ENCODE data around the gene CD164L2. TPM values are rescaled to one million over a fixed set of nuclear protein-coding genes. Genes with fewer than 3 reads are reported as not detected.
"Not testable (repeated sequence)": the region's sequence is repeated elsewhere in the genome, so short reads cannot be mapped to it uniquely, and the experiment has no call there.

CD164L2 gene
- not detected for total RNA-seq

DNA sequence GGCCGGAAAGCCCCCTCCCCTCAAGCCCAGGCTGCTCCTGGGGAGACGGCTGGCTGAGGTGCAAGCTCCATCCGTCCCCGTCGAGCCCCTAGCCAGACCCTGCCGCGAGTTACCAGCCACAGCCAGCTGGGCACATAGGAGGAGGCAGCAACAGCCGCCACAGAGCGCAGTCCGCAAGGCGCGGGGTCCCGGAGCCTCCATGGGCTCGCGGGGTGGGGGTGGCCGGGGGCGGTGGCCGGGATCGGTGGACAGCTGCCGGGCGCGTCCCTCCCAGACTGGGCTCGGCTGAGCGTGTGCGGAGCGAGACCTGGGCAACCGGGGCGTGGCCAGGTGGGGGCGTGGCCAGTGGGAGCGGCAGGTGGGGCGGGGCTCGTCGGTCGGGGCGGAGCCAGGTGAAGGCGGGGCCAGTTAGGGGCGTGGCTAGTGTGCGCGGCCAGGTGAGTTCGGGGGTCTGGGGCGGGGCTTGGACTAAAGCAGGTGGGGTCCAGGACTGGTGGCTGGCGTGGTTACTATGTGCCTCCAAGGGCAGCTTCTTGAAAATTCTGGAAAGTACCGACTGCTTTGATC lies at the start of gene CD164L2:
Gene CD164L2 (minus strand): TSS at position 295 of the 567 bp plus-strand sequence. CDS start 94 bp downstream, at position 201.
- no peak for DNase-seq

DNA sequence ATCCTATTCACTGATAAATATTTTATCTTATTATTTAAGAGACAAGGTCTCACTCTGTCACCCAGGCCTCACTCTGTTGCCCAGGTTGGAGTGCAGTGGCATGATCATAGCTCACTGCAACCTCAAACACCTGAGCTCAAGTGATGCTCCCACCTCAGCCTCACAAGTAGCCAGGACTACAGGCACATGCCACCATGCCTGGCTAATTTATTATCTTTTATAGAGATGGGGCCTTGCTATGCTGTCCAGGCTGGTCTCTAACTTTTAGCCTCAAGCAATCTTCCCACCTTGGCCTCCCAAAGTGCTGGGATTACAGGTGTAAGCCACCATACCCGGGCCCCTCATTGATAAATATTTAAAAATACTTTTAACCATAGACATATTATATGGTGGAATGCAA lies 49.6 kb upstream of the CD164L2 start:
- DNase-seq: not testable (repeated sequence)

DNA sequence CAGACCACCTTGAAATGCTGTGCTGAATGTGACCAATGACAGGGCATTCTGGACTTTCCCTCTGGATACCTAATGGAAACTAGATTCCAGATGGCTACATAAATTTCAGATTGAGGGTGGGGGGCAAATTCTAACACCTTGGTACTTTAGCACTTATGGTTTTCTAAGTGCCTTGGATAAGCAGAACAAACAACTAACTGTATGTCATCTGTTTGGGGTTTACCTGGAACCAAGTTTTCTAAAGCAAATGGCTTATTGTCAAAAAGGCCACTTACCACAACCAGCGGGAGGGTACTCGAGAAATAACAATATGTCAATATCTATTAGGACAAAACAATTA lies 48.4 kb upstream of the CD164L2 start:
- DNase-seq: no peak

DNA sequence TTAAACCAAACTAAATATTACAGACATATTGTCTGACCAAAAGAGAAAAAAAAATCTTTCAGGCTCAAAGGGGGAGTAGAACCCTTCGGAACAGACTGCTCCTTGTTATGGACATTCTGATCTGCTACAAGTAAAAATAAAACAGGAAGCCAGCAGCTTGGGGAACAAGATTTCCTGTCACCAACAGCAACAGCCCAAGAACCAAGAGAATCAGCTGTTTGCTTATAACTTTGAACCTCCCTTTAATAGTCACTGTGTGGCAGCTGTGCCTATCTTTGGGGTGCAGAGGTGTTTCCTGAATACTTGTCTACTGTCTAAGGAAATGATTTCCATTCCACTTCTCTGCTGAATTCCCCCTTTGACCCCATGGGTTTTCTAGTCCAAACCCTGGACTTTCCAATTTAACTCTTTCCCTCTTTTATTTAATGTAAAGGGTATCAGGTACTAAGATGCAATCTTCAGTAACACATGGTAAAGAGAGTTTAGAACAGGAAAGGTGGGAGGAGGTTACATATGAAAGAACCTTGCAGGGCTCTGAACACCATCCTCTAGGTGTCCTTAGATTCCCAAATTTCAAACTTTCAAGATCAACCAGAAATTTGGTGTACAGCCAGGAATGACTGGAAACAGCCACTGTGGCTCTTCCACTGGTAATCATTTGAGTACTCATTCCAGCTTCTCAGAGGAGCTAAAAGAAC lies 47.9 kb upstream of the CD164L2 start:
- peak; percentile 4 for DNase-seq

DNA sequence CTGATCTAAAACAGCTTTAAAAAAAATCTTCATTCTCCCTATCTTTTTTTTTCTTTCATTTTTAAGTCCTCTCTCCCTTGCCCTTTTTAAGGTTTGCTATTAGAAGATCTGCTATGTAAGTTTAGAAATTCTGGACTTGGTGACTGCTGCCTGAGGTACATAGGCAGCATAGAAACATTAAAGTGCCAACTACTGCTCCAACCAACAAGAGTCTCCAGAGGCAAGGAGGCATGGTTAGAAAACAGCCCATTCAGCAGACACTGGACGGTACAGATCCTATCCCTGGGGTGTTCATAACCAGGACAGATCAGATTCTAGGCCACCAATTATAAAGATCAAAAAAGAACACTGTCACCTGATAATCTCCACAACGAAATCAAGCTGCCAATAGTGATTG lies 45.9 kb upstream of the CD164L2 start:
- DNase-seq: no peak

DNA sequence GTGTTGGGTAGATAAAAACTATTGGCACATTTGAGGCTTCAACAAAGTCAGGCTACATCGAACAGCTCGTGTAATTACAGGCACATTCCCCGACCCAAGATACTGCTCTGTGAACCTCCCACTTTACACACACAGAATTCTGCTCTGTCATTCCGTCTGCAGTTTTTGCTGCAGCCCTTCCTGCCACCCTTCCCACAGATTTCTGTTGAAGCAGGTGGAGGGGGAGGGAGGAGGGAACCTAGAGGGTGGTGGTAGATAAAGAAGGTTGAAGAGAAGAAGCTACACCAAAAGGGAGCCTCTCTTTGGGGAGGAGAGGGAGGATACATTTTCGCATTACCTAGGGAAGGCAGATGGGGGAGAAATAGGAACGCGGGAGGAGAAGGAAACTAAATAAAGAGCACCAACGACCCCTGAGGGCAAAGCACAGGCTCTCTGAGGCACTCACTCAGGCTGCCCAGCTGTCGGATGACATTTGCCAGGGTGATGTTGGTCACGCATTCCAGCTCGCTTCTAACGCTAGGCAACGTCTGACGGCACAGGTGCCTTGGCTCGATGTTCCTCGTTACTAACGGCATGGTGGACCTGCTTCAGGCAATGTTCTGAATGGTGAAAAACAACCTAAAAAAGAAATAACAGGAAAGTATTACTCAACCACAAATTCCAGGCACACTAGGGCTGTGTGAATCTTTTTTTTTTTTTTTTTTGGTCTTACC lies 45.3 kb upstream of the CD164L2 start:
- DNase-seq: no peak

DNA sequence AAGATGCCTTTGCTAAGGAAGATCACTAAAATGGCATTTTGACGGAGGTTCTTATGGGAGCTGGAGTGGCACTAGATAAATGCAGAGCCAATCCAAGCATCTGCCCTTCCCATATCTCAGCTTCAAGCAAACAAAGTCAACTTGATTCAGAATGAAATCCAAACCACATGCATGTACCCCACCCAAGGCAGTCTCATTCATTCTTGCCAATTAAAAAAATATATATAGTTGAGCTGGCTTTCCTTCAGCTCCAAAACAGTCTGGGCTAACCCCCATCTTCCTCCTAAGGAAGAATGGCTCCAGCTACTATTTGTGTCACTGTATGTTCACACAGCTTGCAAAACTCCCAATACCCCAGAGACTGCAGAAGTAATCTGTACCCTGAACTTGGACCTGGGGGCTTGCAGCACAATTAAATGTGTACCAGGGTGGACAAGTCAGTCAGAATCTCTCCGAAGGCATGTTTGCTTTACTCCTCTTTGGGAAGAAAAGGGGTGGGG lies 44.7 kb upstream of the CD164L2 start:
- no peak for DNase-seq

DNA sequence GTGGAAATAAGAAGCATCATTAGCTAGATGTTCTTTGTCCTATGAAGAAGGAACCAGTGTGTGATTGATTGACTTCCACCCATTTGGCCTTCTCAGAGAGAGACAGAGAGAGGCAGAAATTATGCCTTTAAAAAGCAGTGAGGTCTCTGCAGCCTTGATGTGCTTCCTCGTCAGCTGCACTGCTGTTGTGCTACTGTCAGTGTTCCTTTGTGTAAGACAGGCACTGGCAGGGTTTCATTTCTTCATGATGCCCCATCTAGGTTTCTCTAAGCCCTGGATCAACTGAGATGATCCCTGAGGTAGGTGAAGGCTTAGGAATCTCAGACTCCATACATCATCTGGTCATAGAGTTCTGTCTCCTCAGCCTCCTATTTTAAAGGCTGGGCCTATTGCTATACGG lies 44.2 kb upstream of the CD164L2 start:
- DNase-seq: no peak

DNA sequence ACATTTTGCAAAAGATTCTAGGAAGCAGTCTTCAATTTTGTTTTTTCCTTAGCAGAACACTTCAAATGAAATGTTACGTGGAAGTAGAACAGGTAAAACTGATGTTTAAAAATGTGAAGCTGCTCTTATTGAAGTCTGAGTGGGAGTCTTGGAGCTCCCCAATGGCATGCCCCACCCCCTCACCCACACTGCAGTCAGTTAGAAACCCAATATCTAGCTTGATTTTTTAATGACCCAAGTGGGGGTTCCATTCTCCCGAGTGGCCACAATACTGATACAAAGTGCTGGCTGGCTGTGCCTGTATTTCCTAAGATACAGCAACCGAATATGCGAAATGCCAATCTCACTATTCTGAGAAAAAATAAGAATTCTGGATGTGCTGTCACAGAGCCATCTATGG lies 40.6 kb upstream of the CD164L2 start:
- DNase-seq: no peak

DNA sequence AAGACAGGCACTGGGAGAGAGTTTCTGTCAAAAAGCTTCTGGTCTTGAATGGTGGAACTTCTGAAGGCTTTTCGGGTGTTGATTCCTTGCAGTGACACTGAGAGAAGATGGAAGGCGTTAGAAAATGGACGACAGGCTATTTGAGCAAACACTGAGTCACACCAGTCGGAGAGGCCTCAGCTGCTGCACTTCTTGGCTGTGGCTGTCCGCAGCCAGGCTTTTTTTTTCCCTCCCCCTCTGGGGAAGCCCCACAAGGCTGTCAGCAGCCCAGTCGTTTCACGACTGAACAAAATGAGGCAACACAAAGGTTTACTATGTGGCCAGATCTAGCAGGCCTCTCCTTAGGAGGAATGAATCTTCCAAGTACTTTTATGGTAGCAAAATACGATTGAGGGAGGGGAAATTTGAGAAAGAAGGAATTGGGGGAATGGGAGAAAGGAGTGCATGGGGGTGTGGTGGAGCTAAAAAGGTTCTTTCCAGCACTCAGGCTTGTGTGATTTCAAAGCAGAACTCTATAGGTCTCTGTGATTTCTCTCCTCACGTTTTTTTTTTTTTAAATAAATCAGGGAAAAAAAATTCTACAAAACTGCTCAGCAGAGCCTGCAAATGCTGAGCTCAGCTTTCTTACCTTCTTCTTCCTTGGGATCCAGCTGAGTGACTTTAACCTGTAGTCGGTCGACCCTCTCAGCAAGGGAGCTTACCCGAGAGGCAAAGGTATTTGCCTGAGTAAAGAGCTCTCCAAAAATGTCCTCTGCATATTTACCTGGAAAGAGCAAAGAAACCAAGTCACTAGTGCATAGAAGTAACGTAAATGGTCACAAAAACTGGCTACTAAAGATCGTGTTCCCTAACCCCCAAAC lies 35.4 kb upstream of the CD164L2 start:
- no peak for DNase-seq

DNA sequence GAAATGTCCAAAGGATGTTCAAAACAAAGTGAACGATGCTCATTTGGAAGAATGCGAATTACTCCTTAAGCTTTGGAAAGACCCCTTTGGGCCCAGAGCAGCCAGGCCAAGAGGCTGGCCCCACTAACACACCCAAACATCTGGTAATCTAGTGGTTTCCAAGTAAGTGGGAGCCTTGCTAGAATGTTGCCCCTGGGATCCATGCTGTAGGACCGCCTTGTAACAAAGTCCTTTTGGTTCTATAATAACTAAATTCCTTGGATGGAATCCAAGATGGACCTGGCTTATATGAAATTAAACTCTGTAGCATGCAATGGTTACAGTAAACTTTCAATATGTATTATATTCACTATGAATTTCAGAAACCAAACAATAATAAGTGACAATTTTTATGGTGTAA lies 34.6 kb upstream of the CD164L2 start:
- DNase-seq: no peak

DNA sequence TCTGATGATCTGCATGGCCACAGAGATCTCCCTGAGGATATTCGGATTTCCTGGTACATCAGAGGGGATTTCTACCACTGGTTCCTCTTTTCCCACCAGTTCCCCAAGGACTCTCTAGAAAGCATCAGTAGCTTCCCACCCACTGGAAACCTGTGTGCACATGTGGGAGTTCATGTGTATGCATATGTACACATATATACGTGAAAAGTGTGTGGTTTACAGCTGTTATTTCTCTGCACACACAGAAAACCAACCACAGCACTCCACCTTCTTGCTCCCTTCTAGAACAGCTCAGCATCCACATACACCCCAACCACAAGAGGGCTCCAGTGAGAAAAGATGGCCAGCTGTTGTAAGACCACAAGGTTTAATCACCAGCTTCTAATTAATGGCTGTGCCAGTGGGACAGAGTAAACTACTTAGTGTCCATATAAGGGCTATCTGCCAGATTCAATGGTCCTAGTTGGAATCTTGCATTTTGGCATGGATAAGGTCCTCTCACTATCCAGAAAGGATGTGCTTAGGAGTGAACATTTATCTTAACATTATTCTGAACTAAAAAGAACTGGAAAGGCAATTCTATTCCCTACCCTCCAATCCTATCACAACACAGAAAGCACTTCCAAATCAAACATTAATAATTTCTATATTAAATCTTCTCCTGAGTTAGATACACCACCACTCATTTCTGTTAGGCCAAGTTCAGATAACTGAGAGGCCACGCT lies 33.4 kb upstream of the CD164L2 start:
- peak; percentile 33 for DNase-seq

DNA sequence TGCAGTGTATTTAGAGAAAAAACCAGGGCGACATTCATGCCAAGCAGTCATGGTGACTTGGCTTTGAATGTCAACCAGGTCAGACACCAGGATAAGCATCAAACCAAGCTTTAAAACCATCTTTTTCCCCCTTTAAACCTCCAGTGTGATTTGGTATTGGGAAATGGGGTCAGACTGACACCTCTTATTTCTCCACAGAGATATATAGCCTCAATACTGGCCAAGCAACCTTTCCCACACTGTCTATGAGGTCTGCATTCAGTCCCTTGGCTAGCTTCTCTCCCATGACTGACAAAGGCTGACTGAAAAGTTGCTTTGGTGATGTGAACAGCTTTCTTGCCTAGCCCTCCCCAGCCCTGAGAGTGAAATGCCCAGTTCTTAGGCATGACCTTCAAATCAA lies 31.0 kb upstream of the CD164L2 start:
- DNase-seq: no peak

DNA sequence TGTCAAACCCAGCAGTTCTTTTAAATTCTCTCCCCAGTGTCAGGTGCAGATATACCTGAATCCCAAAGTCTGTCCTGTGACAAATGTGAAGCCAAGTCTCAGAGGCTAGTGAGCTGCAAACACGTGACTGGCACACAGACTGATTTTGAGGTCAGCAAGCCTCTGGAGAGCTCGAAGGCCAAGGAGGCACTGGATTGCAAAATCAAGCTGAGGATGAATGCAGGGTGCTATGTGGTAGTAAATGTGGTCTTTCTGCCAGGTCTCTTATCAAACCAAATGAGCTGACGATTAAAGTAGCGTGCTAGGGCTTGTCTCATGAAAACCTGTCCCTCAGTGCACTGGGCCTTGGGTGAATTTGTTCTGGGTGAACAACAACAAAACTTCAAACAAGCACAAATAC lies 29.9 kb upstream of the CD164L2 start:
- DNase-seq: no peak

DNA sequence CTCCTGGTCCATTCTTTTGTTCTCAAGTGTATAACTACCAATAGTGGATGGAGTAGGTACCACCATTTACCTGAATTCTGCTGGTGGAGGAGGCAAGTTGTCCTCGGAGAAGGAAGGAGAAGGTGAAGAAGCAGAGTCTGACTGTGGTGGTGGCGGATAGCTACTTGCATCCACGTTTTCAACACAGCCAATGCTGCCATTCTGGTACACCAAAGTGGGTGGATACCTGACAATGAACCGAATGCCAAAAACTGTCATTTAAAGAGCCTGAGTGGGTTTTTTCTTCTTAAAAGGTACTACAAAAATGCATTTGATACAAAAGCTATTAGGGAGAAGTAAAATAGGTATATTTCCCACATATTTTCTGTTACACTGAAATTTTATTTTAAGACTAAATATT lies 29.4 kb upstream of the CD164L2 start:
- no peak for DNase-seq

DNA sequence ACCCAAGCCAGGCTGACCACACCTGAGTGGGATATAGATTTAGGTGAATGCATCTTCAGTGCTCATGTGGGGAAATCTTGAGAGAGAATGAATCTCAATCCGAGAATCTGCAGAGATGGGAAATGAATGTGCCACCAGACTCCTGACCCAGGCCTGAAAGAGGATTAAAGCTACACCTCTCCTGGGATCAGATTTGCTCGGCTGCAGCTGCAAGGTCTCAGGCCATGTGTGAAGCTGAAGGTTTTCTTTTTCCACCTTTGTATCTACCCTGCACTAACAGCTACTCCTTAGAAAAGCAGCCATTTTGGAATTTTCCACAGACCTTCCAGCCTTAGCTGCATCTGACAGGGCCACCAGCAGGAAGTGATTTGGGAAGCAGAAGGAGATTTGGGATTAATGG lies 27.6 kb upstream of the CD164L2 start:
- DNase-seq: no peak

DNA sequence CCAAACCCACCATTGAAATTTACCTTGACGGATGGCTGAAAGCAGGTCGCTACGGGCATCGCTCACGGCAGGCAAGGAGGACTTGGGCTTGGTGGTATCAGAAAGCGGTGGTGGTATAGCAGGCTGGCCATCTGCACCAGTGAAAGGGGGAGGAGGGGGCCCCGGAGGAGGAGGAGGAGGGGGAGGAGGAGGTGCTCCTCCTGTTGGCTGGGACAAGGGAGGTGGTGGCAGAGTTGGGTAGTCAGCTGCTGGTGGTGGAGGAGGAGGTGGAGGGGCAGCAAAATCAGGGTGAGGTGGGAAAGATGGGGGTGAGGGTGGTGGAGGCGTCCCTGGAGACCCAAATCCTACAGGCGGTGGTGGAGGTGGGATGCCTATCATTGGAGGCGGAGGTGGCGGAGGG lies 26.5 kb upstream of the CD164L2 start:
- no peak for DNase-seq

DNA sequence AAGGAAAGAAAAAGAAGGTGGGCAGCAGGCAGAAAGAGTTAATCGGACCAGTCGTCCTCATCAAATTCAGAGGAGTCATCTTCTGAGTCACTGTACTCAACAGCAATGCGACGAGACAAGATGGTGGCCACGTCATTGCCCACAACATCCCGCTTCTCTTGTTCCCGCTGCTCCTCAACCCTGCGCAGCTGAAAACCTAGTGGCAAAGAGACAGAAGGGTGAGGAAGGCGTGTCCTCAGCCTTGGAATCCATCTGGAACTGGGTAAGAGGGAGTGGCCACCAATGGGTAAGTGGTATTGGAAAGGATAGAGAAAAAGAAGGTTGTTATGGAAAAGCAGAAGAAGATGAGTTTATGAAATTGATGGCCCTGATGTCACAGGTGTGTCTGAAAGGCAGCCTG lies 25.0 kb upstream of the CD164L2 start:
- no peak for DNase-seq

DNA sequence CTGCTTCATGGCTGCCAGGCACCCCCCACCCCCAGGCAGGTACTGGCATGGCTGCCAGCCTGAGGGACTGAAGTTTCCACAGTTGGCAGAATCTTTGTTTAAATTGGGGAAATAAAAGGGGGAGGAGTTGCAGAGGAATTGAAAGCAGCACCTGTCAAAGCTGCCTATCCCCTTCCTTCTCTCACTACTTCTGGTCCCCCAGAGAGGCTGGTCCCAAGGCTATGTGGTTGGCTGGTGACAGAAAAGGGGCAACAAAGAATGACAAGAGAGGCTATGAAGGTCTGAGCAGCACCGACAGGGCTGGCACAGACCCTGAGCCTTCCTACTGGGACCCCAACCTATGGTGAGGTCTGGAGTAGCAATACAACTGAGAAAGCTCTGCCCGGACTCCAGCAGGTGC lies 23.7 kb upstream of the CD164L2 start:
- not testable (repeated sequence) for DNase-seq

DNA sequence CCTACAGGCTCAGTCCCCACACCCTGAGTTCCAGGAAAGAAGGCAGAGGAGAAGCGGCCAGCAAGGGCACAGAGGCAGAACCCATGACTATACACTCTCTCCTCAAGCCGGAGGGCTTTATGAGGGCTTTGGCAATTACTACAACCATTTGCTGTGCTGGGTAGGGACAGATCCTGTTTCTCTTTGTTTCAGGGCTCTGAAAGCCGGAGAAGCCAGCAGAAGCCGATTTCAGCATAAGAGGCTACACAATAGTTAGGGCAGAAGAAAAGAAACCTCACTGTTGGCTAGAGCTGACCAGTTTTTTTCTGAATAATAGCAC lies 23.2 kb upstream of the CD164L2 start:
- no peak for DNase-seq

DNA sequence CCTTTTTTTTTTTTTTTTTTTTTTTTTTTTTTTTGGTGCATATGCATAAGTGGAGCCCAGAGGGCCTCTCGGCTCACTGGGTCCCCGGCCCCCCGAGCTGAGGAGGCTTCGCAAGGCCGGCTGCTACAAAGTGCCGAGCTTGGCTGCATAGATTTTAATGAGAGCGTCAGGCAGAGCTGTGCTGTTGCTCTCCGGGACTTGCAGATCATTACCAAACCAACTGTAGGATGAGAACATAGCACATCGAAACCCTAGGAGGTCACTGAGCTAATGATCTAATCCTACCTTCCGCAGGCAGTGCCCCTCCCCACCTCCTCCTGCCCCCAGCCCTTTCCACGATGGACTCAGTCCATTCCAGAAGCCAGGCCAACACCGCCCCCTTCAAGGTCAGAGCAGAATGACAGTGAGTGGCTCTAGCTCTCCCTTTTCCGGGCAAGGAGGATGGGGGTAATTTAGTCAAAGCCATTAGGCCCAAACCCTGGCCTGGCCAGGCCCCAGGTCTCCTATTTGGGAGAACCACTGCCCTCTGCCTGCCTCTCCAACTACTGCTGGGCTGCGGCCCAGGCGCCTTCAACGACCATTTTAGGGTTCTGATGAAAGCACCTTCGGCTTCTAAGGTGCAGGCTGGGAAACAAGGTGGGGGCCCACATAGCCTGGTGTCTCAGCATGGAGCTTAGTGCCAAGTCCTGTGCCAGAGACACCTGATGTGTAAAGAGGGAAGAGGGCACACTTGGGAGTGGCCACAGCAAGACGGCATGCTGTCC lies 22.6 kb upstream of the CD164L2 start:
- DNase-seq: not testable (repeated sequence)

DNA sequence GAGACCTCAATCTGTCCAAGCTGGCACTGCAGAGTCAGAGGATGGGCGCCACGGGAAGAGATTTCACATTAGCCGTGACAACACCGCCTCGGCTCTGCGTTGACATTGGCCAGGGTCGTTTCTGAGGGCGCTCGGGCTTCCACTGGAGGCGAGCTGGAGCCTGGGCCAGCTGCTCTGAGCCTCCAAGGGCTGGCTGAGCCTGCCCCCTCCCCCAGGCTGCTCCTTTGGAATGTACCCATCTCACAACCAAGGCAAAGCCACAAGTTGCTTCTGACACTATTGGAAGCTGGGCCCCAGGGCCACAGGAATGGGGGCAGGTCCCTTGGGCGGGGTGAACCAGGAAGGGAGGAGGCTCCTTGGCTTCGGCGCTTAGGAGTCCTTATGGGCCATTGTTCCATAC lies 21.9 kb upstream of the CD164L2 start:
- DNase-seq: no peak
